Neural crest cell (in vitro differentiated cells): ENCODE results near the gene LAMB2. TPM values are rescaled to one million over a fixed set of nuclear protein-coding genes. Genes with fewer than 3 reads are reported as not detected.

Experiments used
- DNase-seq: peaks from one replicate; pipeline ENCODE4 v3.0.0; 2021; ENCODE audit warnings: low read depth, mixed read lengths, low spot score
- H3K27ac Mint-ChIP-seq: one replicate; pipeline ENCODE4 v1.8.0; 2021; ENCODE audit warnings: mild to moderate bottlenecking, mixed read lengths; ENCODE audit not compliant: unreplicated experiment
- H3K27me3 Mint-ChIP-seq: 2 replicates; pipeline ENCODE4 v1.8.0; 2021; ENCODE audit warnings: low read depth, mild to moderate bottlenecking, mixed read lengths
- H3K36me3 Mint-ChIP-seq: 2 replicates; pipeline ENCODE4 v1.8.0; 2021; ENCODE audit warnings: low read depth, mild to moderate bottlenecking, mixed read lengths
- H3K4me1 Mint-ChIP-seq: 2 replicates; pipeline ENCODE4 v1.8.0; 2021; ENCODE audit warnings: mixed read lengths
- H3K4me3 Mint-ChIP-seq: one replicate; pipeline ENCODE4 v1.8.0; 2021; ENCODE audit warnings: mild to moderate bottlenecking, mixed read lengths
- H3K9me3 Mint-ChIP-seq: 2 replicates; pipeline ENCODE4 v1.8.0; 2021; ENCODE audit warnings: mixed read lengths
- CTCF ChIP-seq: fragments of 200-600 bp; sonication (generic); conservative IDR thresholded peaks from 2 replicates; pipeline ENCODE4 v1.5.0; 2021; ENCODE audit warnings: antibody characterized with exemption, mild to moderate bottlenecking
- total RNA-seq: library from RNA; stranded (reverse); gene quantifications from 2 replicates; pipeline ENCODE4 v1.2.1, GENCODE V29; 2021

Gene LAMB2
- total RNA-seq, 1 donor from 2014 or later = 120 TPM

- no peak for DNase-seq
- no peak overlapping the region for H3K27ac Mint-ChIP-seq
- no peak overlapping the region for H3K4me3 Mint-ChIP-seq
- H3K27me3 Mint-ChIP-seq = no peaks in the 10 kb centered on the region
- H3K4me1 Mint-ChIP-seq = no peaks in the 10 kb centered on the region
- no peaks in the 10 kb centered on the region for H3K9me3 Mint-ChIP-seq
- TF ChIP-seq CTCF = no peak
- H3K36me3 Mint-ChIP-seq = peaks cover 3% of the 10 kb centered on the region
Measured at GRCh38 chr3:49111347-49111746, 21.5 kb downstream of the LAMB2 start.

DNA sequence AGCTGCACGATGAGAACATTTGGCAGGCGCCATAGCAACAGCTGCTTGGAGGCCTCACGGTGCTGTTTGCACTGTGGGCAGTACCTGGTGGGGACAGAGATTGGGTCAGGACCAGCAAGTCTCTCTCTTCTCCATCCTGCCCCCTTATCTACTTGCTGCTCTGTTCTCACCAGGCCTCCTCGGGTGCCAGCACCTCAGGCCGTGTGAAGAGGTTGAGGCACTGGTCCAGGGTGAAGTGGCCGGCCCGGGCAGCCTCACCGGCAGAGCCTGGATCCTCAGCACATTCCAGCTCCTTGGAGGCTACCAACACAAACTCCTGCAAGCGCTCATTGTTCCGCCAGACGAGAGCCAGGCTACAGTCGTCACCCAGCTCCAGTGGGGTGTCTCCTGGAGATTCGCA, 22.1 kb downstream of the LAMB2 start:
- no peak overlapping the region for H3K4me3 Mint-ChIP-seq
- no peak for DNase-seq
- no peaks in the 10 kb centered on the region for H3K27me3 Mint-ChIP-seq
- H3K27ac Mint-ChIP-seq = no peak overlapping the region
- H3K36me3 Mint-ChIP-seq = peaks cover 2% of the 10 kb centered on the region
- no peak for TF ChIP-seq CTCF
- peaks cover 2% of the 10 kb centered on the region for H3K4me1 Mint-ChIP-seq
- no peaks in the 10 kb centered on the region for H3K9me3 Mint-ChIP-seq

GRCh38 chr3:49108346-49108745, 24.5 kb downstream of the LAMB2 start:
- no peak overlapping the region for H3K4me3 Mint-ChIP-seq
- no peak for TF ChIP-seq CTCF
- H3K36me3 Mint-ChIP-seq = peaks cover 2% of the 10 kb centered on the region
- DNase-seq = no peak
- H3K27me3 Mint-ChIP-seq = no peaks in the 10 kb centered on the region
- no peaks in the 10 kb centered on the region for H3K9me3 Mint-ChIP-seq
- H3K27ac Mint-ChIP-seq = peak overlapping the region; percentile 27
- peaks cover 25% of the 10 kb centered on the region for H3K4me1 Mint-ChIP-seq

DNA sequence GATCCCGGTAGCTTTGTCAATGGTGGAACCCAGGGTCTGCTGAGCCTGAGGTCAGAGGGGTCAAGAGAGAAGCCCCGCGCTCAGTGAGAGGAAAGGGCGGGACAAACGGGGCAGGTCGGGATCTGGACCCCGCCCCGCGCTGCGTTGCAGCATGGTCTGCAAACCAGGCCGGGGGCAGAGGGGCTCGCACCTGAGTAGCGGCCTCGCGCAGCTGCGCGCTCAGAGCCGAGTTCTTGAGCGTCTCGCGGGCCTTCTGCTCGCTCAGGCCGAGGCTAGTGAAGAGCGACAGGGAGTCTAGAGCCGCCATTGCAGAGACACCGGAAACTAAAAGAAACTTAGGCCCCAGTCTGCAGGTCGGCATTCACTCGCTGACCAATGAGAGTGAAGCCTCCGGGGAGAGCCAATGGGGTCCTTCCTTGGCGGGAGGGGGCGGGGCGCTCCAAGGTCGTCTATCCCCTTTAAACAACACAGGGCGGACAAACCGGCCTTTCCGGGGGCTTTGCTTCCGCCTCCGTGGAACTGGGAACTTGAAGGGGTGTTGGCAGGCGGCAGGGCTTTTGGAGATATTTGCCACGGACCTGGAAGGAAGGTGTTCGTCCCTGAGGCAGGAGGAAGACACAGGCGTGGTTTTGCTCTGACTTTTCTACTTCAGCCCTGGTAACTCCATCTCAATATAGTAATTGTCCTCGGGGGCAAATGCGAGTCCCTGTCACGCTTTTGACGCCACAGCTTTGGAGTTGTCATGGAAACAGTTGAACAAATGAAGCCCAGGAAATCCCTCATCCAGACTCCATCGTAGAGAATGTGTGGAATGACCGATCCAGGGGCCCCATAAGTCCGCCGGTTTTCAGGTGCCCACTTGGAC, 28.2 kb downstream of the LAMB2 start, which contains the start of gene QARS1:
Gene QARS1 (minus strand): TSS at position 331 of the 865 bp plus-strand sequence. CDS start 24 bp downstream, at position 307.
- Mint-ChIP-seq H3K9me3 (no peaks in the 10 kb centered on the region), H3K36me3 (peaks cover 6% of the 10 kb centered on the region), H3K27ac (peak within 1 kb of the TSS; percentile 97), H3K4me3 (peak within 1 kb of the TSS; percentile 96), H3K27me3 (no peaks in the 10 kb centered on the region), H3K4me1 (peaks cover 27% of the 10 kb centered on the region)
- no peak for TF ChIP-seq CTCF
- DNase-seq = peak; percentile 91

GRCh38 chr3:49104052-49104426, 28.8 kb downstream of the LAMB2 start:
- no peak for DNase-seq
- Mint-ChIP-seq H3K9me3 (no peaks in the 10 kb centered on the region), H3K27me3 (no peaks in the 10 kb centered on the region), H3K4me1 (peaks cover 27% of the 10 kb centered on the region), H3K27ac (peak overlapping the region; percentile 97), H3K4me3 (peak overlapping the region; percentile 96), H3K36me3 (peaks cover 6% of the 10 kb centered on the region)
- TF ChIP-seq CTCF = no peak
